Ovary (tissue), 3 donors: Measurements from ENCODE around the gene SGMS1.

Experiments
- POLR2A ChIP-seq: fragments of 450-650 bp; IDR thresholded peaks from one replicate; pipeline ENCODE4 v1.6.1; 2017; ENCODE audit warnings: antibody characterized with exemption, mild to moderate bottlenecking, moderate library complexity
- TF ChIP-seq, protein P1 (sequence below), 3 donors: fragments of 450-650 bp in 2 of 3; fragments of 200-600 bp in 1 of 3; IDR thresholded peaks; one replicate each; pipeline versions ENCODE4 v1.5.1 to v1.8.0; 2016 to 2022; ENCODE audit warnings: antibody characterized with exemption in 3 of 3, mild to moderate bottlenecking in 1 of 3
- donor health status: DM: no; HTN: no; CAD: no.

DNA sequence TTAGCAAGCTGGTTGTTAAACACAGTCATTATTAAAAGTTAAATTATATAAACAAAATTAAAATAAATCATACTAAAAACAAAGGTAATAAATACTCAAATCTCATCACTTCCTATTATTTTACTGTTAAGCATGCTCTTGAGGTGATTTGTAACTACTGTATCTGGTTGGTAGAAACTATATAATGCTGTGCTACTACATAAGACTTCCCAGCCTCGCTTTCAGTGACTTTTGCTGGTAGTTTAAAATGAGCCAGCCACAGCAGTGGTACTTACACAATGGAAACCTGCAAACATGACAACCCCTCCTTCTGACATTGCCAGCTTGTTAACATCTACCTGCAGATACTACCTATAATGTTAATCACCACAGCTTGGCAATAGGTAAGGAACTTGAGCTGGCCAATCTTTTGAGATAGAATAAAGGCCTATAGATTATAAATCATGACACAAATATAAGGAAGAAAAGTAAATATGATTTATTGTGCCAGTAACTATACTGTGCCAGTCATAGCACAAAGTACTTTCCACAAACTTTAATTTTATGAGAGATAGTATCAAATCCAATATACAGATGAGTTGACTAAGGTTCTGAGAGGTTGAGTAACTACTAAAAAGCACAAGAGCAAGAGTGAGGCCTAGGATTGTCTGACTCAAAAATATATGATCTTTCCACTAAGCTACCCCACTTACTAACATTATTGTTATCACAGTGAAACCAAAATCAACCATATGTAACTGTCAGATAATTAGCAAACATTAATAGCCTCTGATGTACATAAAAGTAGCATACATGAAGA lies 191.3 kb downstream of the SGMS1 start:
- TF ChIP-seq, protein P1, sequence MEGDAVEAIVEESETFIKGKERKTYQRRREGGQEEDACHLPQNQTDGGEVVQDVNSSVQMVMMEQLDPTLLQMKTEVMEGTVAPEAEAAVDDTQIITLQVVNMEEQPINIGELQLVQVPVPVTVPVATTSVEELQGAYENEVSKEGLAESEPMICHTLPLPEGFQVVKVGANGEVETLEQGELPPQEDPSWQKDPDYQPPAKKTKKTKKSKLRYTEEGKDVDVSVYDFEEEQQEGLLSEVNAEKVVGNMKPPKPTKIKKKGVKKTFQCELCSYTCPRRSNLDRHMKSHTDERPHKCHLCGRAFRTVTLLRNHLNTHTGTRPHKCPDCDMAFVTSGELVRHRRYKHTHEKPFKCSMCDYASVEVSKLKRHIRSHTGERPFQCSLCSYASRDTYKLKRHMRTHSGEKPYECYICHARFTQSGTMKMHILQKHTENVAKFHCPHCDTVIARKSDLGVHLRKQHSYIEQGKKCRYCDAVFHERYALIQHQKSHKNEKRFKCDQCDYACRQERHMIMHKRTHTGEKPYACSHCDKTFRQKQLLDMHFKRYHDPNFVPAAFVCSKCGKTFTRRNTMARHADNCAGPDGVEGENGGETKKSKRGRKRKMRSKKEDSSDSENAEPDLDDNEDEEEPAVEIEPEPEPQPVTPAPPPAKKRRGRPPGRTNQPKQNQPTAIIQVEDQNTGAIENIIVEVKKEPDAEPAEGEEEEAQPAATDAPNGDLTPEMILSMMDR (IDR thresholded peaks at IDR 0.05): no peak
- no peak for TF ChIP-seq POLR2A
